MM.1S (cell line): ENCODE measurements around the gene CCDC51.

ENCODE experiments used
- DNase-seq: peaks from one replicate; pipeline ENCODE4 v3.0.0-alpha.2; 2015
- H2AFZ ChIP-seq: fragments of 300-600 bp; sonication (generic); 2 replicates; pipeline ENCODE4 v1.6.0; 2016; ENCODE audit warnings: antibody characterized with exemption, low read length
- H3F3A ChIP-seq: fragments of 300-600 bp; sonication (generic); 2 replicates; pipeline ENCODE4 v1.6.1; 2016; ENCODE audit warnings: mild to moderate bottlenecking, antibody characterized with exemption, low read length, moderate library complexity, mixed read lengths; ENCODE audit not compliant: insufficient read depth
- H3K27ac ChIP-seq: fragments of 300-600 bp; sonication (generic); 2 replicates; pipeline ENCODE4 v1.5.1; 2016; ENCODE audit warnings: mild to moderate bottlenecking, low read length
- H3K27me3 ChIP-seq: fragments of 300-600 bp; sonication (generic); replicated peaks from 2 replicates; pipeline ENCODE4 v1.6.0; 2016; ENCODE audit warnings: low read length; ENCODE audit not compliant: insufficient read depth
- H3K36me3 ChIP-seq: fragments of 300-600 bp; sonication (generic); replicated peaks from 2 replicates; pipeline ENCODE4 v1.6.1; 2016; ENCODE audit warnings: mild to moderate bottlenecking, low read length, mixed read lengths; ENCODE audit not compliant: insufficient read depth
- H3K4me1 ChIP-seq: fragments of 300-600 bp; sonication (generic); 2 replicates; pipeline ENCODE4 v1.6.1; 2016; ENCODE audit warnings: low read length, mixed read lengths
- H3K4me2 ChIP-seq: fragments of 300-600 bp; sonication (generic); 2 replicates; pipeline ENCODE4 v1.6.0; 2016; ENCODE audit warnings: low read depth, low read length
- H3K4me3 ChIP-seq: fragments of 300-600 bp; sonication (generic); 2 replicates; pipeline ENCODE4 v1.5.1; 2016; ENCODE audit warnings: low read length, mixed read lengths
- H3K79me2 ChIP-seq: fragments of 300-600 bp; sonication (generic); 2 replicates; pipeline ENCODE4 v1.6.1; 2016; ENCODE audit warnings: mixed run types, low read length, mixed read lengths
- H3K9ac ChIP-seq: fragments of 300-600 bp; sonication (generic); 2 replicates; pipeline ENCODE4 v1.6.1; 2016; ENCODE audit warnings: low read length, mixed read lengths
- H3K9me2 ChIP-seq: fragments of 300-600 bp; sonication (generic); replicated peaks from 2 replicates; pipeline ENCODE4 v1.6.1; 2016; ENCODE audit warnings: mild to moderate bottlenecking, low read length, mixed read lengths; ENCODE audit not compliant: insufficient read depth
- H3K9me3 ChIP-seq: fragments of 300-600 bp; sonication (generic); replicated peaks from 2 replicates; pipeline ENCODE4 v1.6.1; 2016; ENCODE audit warnings: mild to moderate bottlenecking, low read length, mixed read lengths; ENCODE audit not compliant: insufficient read depth
- H4K20me1 ChIP-seq: fragments of 300-600 bp; sonication (generic); 2 replicates; pipeline ENCODE4 v1.6.1; 2016; ENCODE audit warnings: mild to moderate bottlenecking, low read length, moderate library complexity, mixed read lengths; ENCODE audit not compliant: insufficient read depth
- EZH2 ChIP-seq: fragments of 300-600 bp; sonication (generic); optimal IDR thresholded peaks from 2 replicates; pipeline ENCODE3; 2017; ENCODE audit warnings: low read depth, mild to moderate bottlenecking, antibody characterized with exemption, low read length, mixed read lengths
- EZH2phosphoT487 ChIP-seq: fragments of 300-600 bp; sonication (generic); IDR thresholded peaks from 2 replicates; pipeline ENCODE4 v1.6.1; 2018; ENCODE audit warnings: antibody characterized with exemption, low read length
- TF ChIP-seq, protein P1 (sequence below): fragments of 300-600 bp; sonication (generic); IDR thresholded peaks from 2 replicates; pipeline ENCODE4 v1.5.1; 2016; ENCODE audit warnings: antibody characterized with exemption, low read length, mixed read lengths

Gene CCDC51

DNA sequence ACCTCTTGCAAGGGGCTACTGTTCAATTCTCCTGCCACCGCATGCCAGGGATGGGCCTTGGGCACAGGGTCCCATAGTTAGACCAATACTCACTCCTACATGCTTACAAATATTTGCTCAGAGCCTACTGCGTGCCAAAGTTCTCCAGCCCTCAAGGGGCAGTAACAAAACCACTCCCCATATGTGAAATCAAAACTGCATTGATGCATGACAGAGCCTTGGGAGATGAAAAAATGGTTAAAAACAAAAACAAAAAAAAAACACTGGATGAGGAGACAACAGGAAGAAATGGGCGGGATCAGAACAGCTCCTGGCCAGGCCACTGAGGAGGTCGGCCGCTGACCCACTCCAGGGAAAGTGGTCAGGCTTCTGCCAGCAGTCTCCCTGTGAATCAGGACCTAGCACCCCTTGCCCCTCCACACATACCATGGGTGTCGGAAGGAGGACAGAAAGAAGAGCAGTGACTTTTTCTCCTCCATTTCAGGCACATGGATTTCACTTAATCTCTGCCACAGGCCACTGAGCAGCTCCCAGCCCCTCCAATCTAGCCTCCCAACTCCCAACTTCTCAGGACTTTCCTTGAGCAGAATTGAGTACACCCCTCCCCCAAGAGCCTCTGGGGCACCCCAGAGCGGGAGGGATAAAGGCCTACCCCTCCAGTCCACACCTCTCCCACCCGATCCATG is 12.8 kb downstream of the CCDC51 start:
- Histone ChIP-seq H3F3A (peaks cover 6% of the 10 kb centered on the region), H3K27ac (no peak overlapping the region), H3K4me3 (no peak overlapping the region), H4K20me1 (no peaks in the 10 kb centered on the region), H3K36me3 (no peaks in the 10 kb centered on the region), H3K9me3 (no peaks in the 10 kb centered on the region), H3K9me2 (no peaks in the 10 kb centered on the region), H3K4me2 (no peak overlapping the region), H2AFZ (no peak overlapping the region), H3K27me3 (peaks cover 39% of the 10 kb centered on the region), H3K4me1 (no peaks in the 10 kb centered on the region), H3K79me2 (no peaks in the 10 kb centered on the region), H3K9ac (no peak overlapping the region)
- DNase-seq: no peak
- TF ChIP-seq EZH2phosphoT487 (no peak), EZH2 (no peak)
- TF ChIP-seq, protein P1, sequence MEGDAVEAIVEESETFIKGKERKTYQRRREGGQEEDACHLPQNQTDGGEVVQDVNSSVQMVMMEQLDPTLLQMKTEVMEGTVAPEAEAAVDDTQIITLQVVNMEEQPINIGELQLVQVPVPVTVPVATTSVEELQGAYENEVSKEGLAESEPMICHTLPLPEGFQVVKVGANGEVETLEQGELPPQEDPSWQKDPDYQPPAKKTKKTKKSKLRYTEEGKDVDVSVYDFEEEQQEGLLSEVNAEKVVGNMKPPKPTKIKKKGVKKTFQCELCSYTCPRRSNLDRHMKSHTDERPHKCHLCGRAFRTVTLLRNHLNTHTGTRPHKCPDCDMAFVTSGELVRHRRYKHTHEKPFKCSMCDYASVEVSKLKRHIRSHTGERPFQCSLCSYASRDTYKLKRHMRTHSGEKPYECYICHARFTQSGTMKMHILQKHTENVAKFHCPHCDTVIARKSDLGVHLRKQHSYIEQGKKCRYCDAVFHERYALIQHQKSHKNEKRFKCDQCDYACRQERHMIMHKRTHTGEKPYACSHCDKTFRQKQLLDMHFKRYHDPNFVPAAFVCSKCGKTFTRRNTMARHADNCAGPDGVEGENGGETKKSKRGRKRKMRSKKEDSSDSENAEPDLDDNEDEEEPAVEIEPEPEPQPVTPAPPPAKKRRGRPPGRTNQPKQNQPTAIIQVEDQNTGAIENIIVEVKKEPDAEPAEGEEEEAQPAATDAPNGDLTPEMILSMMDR: no peak

DNA sequence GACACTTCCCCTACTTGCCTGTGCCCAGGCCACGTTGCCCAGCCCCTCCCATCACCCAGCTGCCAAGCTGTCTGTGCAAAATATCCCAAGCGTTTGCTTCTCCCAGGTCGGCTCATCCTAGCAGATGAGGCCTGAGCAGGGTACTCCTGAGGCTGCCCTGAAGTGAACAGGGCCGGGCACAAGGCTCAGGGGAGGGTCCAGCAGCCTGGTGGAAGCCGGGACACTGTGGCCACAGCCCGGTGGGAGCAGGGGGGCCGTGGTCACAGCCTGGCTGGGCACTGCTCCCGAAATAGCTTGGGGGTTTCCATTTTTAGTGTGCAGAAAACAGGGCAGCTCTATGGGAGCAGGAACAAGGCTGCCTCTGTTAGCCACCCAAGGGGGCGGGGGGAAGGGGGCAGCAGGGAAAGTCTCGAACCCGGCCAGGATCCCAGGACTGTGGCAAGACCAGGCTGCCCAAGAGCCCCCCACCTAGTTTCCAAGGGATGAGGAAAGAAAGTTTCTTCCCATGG is 13.5 kb downstream of the CCDC51 start:
- TF ChIP-seq EZH2 (no peak), EZH2phosphoT487 (no peak)
- TF ChIP-seq, protein P1: no peak
- Histone ChIP-seq H3F3A (peaks cover 6% of the 10 kb centered on the region), H3K9me2 (no peaks in the 10 kb centered on the region), H3K27ac (no peak overlapping the region), H3K9ac (no peak overlapping the region), H3K4me1 (no peaks in the 10 kb centered on the region), H3K79me2 (no peaks in the 10 kb centered on the region), H3K36me3 (no peaks in the 10 kb centered on the region), H2AFZ (no peak overlapping the region), H3K4me2 (no peak overlapping the region), H3K9me3 (no peaks in the 10 kb centered on the region), H3K4me3 (no peak overlapping the region), H4K20me1 (no peaks in the 10 kb centered on the region), H3K27me3 (peaks cover 39% of the 10 kb centered on the region)
- no peak for DNase-seq

DNA sequence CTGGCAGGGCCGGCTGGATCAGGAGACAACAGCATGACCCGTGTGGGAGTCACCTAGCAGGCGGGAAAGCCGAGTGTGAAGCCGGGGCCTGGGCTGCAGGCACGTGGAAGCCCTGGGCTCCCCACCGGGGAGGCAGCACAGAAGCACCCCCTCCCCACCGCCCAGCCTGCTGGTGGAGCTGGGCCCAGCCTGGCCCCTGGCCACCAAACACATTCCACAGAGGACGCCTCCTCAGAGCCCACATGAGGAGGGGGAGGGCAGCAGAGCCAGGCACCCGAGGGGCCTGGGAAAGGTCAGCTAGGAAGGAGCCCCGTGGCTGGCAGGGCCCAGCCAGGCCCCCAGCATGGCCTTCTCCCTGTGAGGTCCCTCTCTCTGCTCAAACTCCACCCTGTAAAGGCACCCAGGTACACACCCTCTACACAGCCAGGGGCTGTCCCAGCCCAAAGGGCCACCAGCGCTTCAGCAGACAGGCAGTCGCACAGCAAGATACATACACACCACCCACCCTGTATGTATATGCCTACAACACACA is 14.6 kb downstream of the CCDC51 start:
- H3K9ac ChIP-seq: no peak overlapping the region
- H3K4me3 ChIP-seq: no peak overlapping the region
- H3K27me3 ChIP-seq: peaks cover 41% of the 10 kb centered on the region
- H3K9me2 ChIP-seq: no peaks in the 10 kb centered on the region
- no peak overlapping the region for H2AFZ ChIP-seq
- TF ChIP-seq, protein P1: no peak
- TF ChIP-seq EZH2: no peak
- TF ChIP-seq EZH2phosphoT487: no peak
- no peaks in the 10 kb centered on the region for H4K20me1 ChIP-seq
- H3K4me2 ChIP-seq: no peak overlapping the region
- no peaks in the 10 kb centered on the region for H3K79me2 ChIP-seq
- no peaks in the 10 kb centered on the region for H3K4me1 ChIP-seq
- no peaks in the 10 kb centered on the region for H3K9me3 ChIP-seq
- no peaks in the 10 kb centered on the region for H3K36me3 ChIP-seq
- DNase-seq: no peak
- H3F3A ChIP-seq: peaks cover 5% of the 10 kb centered on the region
- H3K27ac ChIP-seq: no peak overlapping the region
